CD8-positive, alpha-beta memory T cell (primary cell): Measurements from ENCODE around the gene ASCC3. TPM values are rescaled to one million over a fixed set of nuclear protein-coding genes. Genes with fewer than 3 reads are reported as not detected.

Experiments used
- CTCF ChIA-PET: fragments of 350-600 bp; sonication (Branson Sonifier 250); formaldehyde crosslinking; loops from one replicate; lab custom pipeline; 2021; ENCODE audit warnings: antibody characterized with exemption; lab: Charles Lee
- POLR2A ChIA-PET: fragments of 350-600 bp; sonication (Branson Sonifier 250); formaldehyde crosslinking; loops from one replicate; lab custom pipeline; 2021; ENCODE audit warnings: antibody characterized with exemption; lab: Charles Lee
- DNase-seq, 5 donors: peaks; one replicate each; pipeline versions ENCODE4 v3.0.0 to v3.0.0-alpha.2; 2020 to 2022; ENCODE audit warnings: mixed read lengths in 1 of 5
- H3K27ac ChIP-seq: one replicate; pipeline ENCODE4 v1.7.0; 2013; ENCODE audit warnings: low read depth, mild to moderate bottlenecking, low read length, moderate library complexity
- H3K27me3 ChIP-seq: 2 replicates; pipeline ENCODE4 v1.7.0; 2013; ENCODE audit warnings: low read length, mild to moderate bottlenecking; ENCODE audit not compliant: insufficient read depth, poor library complexity, severe bottlenecking
- H3K36me3 ChIP-seq: 2 replicates; pipeline ENCODE4 v1.7.0; 2013; ENCODE audit warnings: mild to moderate bottlenecking, low read length, moderate library complexity; ENCODE audit not compliant: insufficient read depth
- H3K4me1 ChIP-seq: 2 replicates; pipeline ENCODE4 v1.7.0; 2013; ENCODE audit warnings: mild to moderate bottlenecking, low read length, moderate library complexity; ENCODE audit not compliant: insufficient read depth
- H3K4me3 ChIP-seq: 2 replicates; pipeline ENCODE4 v1.7.0; 2013; ENCODE audit warnings: mild to moderate bottlenecking, low read length
- H3K9me3 ChIP-seq: 2 replicates; pipeline ENCODE4 v1.7.0; 2013; ENCODE audit warnings: mild to moderate bottlenecking, low read length
- H3K27ac Mint-ChIP-seq, 8 donors: one replicate each; pipeline ENCODE4 v1.8.0; 2020 to 2021; ENCODE audit warnings: mixed read lengths in 8 of 8, mild to moderate bottlenecking in 6 of 8, inconsistent platforms in 3 of 8, moderate library complexity in 3 of 8
- H3K27me3 Mint-ChIP-seq, 2 donors: one replicate each; pipeline ENCODE4 v1.8.0; 2020 to 2021; ENCODE audit warnings: mixed read lengths in 2 of 2, mild to moderate bottlenecking in 1 of 2, moderate library complexity in 1 of 2
- H3K36me3 Mint-ChIP-seq, 3 donors: one replicate each; pipeline ENCODE4 v1.8.0; 2020 to 2021; ENCODE audit warnings: mixed read lengths in 3 of 3, inconsistent platforms in 1 of 3, mild to moderate bottlenecking in 1 of 3
- H3K4me1 Mint-ChIP-seq, 3 donors: one replicate each; pipeline ENCODE4 v1.8.0; 2020 to 2021; ENCODE audit warnings: mixed read lengths in 3 of 3, inconsistent platforms in 1 of 3, mild to moderate bottlenecking in 1 of 3
- H3K4me3 Mint-ChIP-seq, 7 donors: one replicate each; pipeline ENCODE4 v1.8.0; 2020 to 2021; ENCODE audit warnings: mixed read lengths in 7 of 7, mild to moderate bottlenecking in 6 of 7, moderate library complexity in 4 of 7, inconsistent platforms in 2 of 7
- H3K9me3 Mint-ChIP-seq, 5 donors: one replicate each; pipeline ENCODE4 v1.8.0; 2020 to 2022; ENCODE audit warnings: mixed read lengths in 5 of 5, mild to moderate bottlenecking in 3 of 5, moderate library complexity in 2 of 5, inconsistent platforms in 1 of 5
- polyA plus RNA-seq: library from polyadenylated mRNA; unstranded; fragments of 300-500 nt; fragmentation: Illumina TruSeq; gene quantifications from one replicate; pipeline ENCODE4 v1.2.3, GENCODE V29; 2021
- total RNA-seq, 2 experiments: library from RNA; stranded (reverse); gene quantifications; one replicate each; pipeline ENCODE4 v1.2.3, GENCODE V29; 2021

Gene ASCC3
- total and polyA plus RNA-seq, 3 experiments from 2014 or later, result 26.8 to 65.1 (median 64.0) TPM

- Mint-ChIP-seq H3K36me3 (peaks cover 0 to 7% (median 6%) of the 10 kb centered on the region in 3 donors), H3K4me3 (no peak overlapping the region), H3K27ac (no peak overlapping the region), H3K9me3 (no peaks in the 10 kb centered on the region), H3K27me3 (no peaks in the 10 kb centered on the region), H3K4me1 (peaks cover 0 to 4% (median 4%) of the 10 kb centered on the region in 3 donors)
- CTCF ChIA-PET, result interaction anchor here (1.6 kb wide), 1 partner anchor 10 kb away, joined by 3 read pairs; no protein-coding TSS in a partner anchor
- no peaks in the 10 kb centered on the region for H3K36me3 ChIP-seq
- H3K9me3 ChIP-seq, result no peaks in the 10 kb centered on the region
- DNase-seq, result no peak
- H3K27ac ChIP-seq, result no peak overlapping the region
- no peaks in the 10 kb centered on the region for H3K27me3 ChIP-seq
- H3K4me1 ChIP-seq, result no peaks in the 10 kb centered on the region
- POLR2A ChIA-PET, result no interaction called here
- H3K4me3 ChIP-seq, result no peak overlapping the region
These were observed 150.8 kb downstream of the ASCC3 start for GRCh38 chr6:100730001-100730980.

GRCh38 chr6:100726666-100727065, 154.5 kb downstream of the ASCC3 start:
- Mint-ChIP-seq H3K27me3 (no peaks in the 10 kb centered on the region), H3K27ac (no peak overlapping the region), H3K4me3 (no peak overlapping the region), H3K36me3 (peaks cover 7 to 20% (median 12%) of the 10 kb centered on the region in 3 donors), H3K9me3 (no peaks in the 10 kb centered on the region), H3K4me1 (peaks cover 5 to 9% (median 5%) of the 10 kb centered on the region in 3 donors)
- no peaks in the 10 kb centered on the region for H3K4me1 ChIP-seq
- no peaks in the 10 kb centered on the region for H3K36me3 ChIP-seq
- H3K4me3 ChIP-seq, result no peak overlapping the region
- ChIA-PET POLR2A (no interaction called here), CTCF (no interaction called here)
- no peaks in the 10 kb centered on the region for H3K27me3 ChIP-seq
- no peaks in the 10 kb centered on the region for H3K9me3 ChIP-seq
- DNase-seq, result no peak
- H3K27ac ChIP-seq, result no peak overlapping the region

- Mint-ChIP-seq H3K36me3 (peaks cover 8 to 17% (median 12%) of the 10 kb centered on the region in 3 donors), H3K4me3 (no peak overlapping the region), H3K9me3 (no peaks in the 10 kb centered on the region), H3K27ac (peak overlapping the region in 2 of 8 donors; percentile 0 to 50), H3K27me3 (no peaks in the 10 kb centered on the region), H3K4me1 (peaks cover 17 to 22% (median 19%) of the 10 kb centered on the region in 3 donors)
- H3K9me3 ChIP-seq, result no peaks in the 10 kb centered on the region
- H3K27me3 ChIP-seq, result no peaks in the 10 kb centered on the region
- no peak for DNase-seq
- peaks cover 3% of the 10 kb centered on the region for H3K4me1 ChIP-seq
- H3K27ac ChIP-seq, result no peak overlapping the region
- ChIA-PET POLR2A (no interaction called here), CTCF (no interaction called here)
- no peak overlapping the region for H3K4me3 ChIP-seq
- no peaks in the 10 kb centered on the region for H3K36me3 ChIP-seq
These were observed 156.4 kb downstream of the ASCC3 start for GRCh38 chr6:100724696-100725095.

- DNase-seq, result no peak
- Histone ChIP-seq H3K4me3 (no peak overlapping the region), H3K36me3 (no peaks in the 10 kb centered on the region), H3K9me3 (no peaks in the 10 kb centered on the region), H3K4me1 (peaks cover 3% of the 10 kb centered on the region), H3K27me3 (no peaks in the 10 kb centered on the region), H3K27ac (no peak overlapping the region)
- ChIA-PET CTCF (no interaction called here), POLR2A (no interaction called here)
- H3K4me3 Mint-ChIP-seq, result no peak overlapping the region
- peaks cover 8 to 17% (median 12%) of the 10 kb centered on the region in 3 donors for H3K36me3 Mint-ChIP-seq
- H3K27me3 Mint-ChIP-seq, result no peaks in the 10 kb centered on the region
- H3K27ac Mint-ChIP-seq, result peak overlapping the region in 1 of 8 donors; percentile 13
- no peaks in the 10 kb centered on the region for H3K9me3 Mint-ChIP-seq
- peaks cover 17 to 22% (median 19%) of the 10 kb centered on the region in 3 donors for H3K4me1 Mint-ChIP-seq
These were observed 156.9 kb downstream of the ASCC3 start for GRCh38 chr6:100724222-100724621.

- peaks cover 3% of the 10 kb centered on the region for H3K4me1 ChIP-seq
- no peaks in the 10 kb centered on the region for H3K27me3 Mint-ChIP-seq
- DNase-seq, result no peak
- no peak overlapping the region for H3K4me3 ChIP-seq
- peaks cover 15 to 19% (median 18%) of the 10 kb centered on the region in 3 donors for H3K4me1 Mint-ChIP-seq
- no peaks in the 10 kb centered on the region for H3K9me3 Mint-ChIP-seq
- H3K27me3 ChIP-seq, result no peaks in the 10 kb centered on the region
- ChIA-PET POLR2A (no interaction called here), CTCF (no interaction called here)
- no peak overlapping the region for H3K27ac ChIP-seq
- no peaks in the 10 kb centered on the region for H3K9me3 ChIP-seq
- peak overlapping the region in 3 of 8 donors; percentile 8 to 21 (median 17) for H3K27ac Mint-ChIP-seq
- no peak overlapping the region for H3K4me3 Mint-ChIP-seq
- no peaks in the 10 kb centered on the region for H3K36me3 ChIP-seq
- peaks cover 8 to 26% (median 12%) of the 10 kb centered on the region in 3 donors for H3K36me3 Mint-ChIP-seq
These were observed 159.9 kb downstream of the ASCC3 start for GRCh38 chr6:100721256-100721655.

- Mint-ChIP-seq H3K36me3 (peaks cover 8 to 26% (median 12%) of the 10 kb centered on the region in 3 donors), H3K4me1 (peaks cover 15 to 19% (median 18%) of the 10 kb centered on the region in 3 donors), H3K27ac (peak overlapping the region in 5 of 8 donors; percentile 13 to 68 (median 14)), H3K27me3 (no peaks in the 10 kb centered on the region), H3K9me3 (no peaks in the 10 kb centered on the region), H3K4me3 (peak overlapping the region in 5 of 7 donors; percentile 57 to 67 (median 60))
- no peak for DNase-seq
- Histone ChIP-seq H3K27me3 (no peaks in the 10 kb centered on the region), H3K9me3 (no peaks in the 10 kb centered on the region), H3K4me1 (peaks cover 3% of the 10 kb centered on the region), H3K4me3 (no peak overlapping the region), H3K36me3 (no peaks in the 10 kb centered on the region), H3K27ac (no peak overlapping the region)
- ChIA-PET CTCF (interaction anchor here (1.0 to 1.2 kb wide), 4 partner anchors 11 to 718 kb away, joined by 3 to 4 read pairs (median 3); no protein-coding TSS in a partner anchor), POLR2A (no interaction called here)
These were observed 161.0 kb downstream of the ASCC3 start for GRCh38 chr6:100719883-100720682.

- no peaks in the 10 kb centered on the region for H3K36me3 ChIP-seq
- CTCF ChIA-PET, result no interaction called here
- no peaks in the 10 kb centered on the region for H3K27me3 ChIP-seq
- peaks cover 0 to 3% (median 0%) of the 10 kb centered on the region in 3 donors for H3K4me1 Mint-ChIP-seq
- peak overlapping the region in 1 of 8 donors; percentile 40 for H3K27ac Mint-ChIP-seq
- DNase-seq, result no peak
- no peak overlapping the region for H3K4me3 Mint-ChIP-seq
- H3K9me3 Mint-ChIP-seq, result no peaks in the 10 kb centered on the region
- no peaks in the 10 kb centered on the region for H3K9me3 ChIP-seq
- peaks cover 5 to 38% (median 14%) of the 10 kb centered on the region in 3 donors for H3K36me3 Mint-ChIP-seq
- H3K27me3 Mint-ChIP-seq, result no peaks in the 10 kb centered on the region
- no peaks in the 10 kb centered on the region for H3K4me1 ChIP-seq
- H3K4me3 ChIP-seq, result no peak overlapping the region
- POLR2A ChIA-PET, result no interaction called here
- H3K27ac ChIP-seq, result no peak overlapping the region
These were observed 168.1 kb downstream of the ASCC3 start for GRCh38 chr6:100712997-100713396.
